ENCODE data around the gene SRP68.

- no peak for TF ChIP-seq EZH2 (IDR thresholded peaks at IDR 0.05; ENCODE audit: low read length, missing control alignments)
- no peak for TF ChIP-seq CTCF (conservative IDR thresholded peaks at IDR 0.05 in 1 of 2, IDR thresholded peaks at IDR 0.05 in 1 of 2; ENCODE audit: low read depth in 1 of 2, low read length in 2 of 2)
These were observed 47.4 kb upstream of the SRP68 start for GRCh38 chr17:76119409-76120371.
